ENCODE measurements around the gene XAGE1A.
"Not testable (repeated sequence)": the region's sequence is repeated elsewhere in the genome, so short reads cannot be mapped to it uniquely, and the experiment has no call there.

XAGE1A gene, protein sequence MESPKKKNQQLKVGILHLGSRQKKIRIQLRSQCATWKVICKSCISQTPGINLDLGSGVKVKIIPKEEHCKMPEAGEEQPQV

DNA sequence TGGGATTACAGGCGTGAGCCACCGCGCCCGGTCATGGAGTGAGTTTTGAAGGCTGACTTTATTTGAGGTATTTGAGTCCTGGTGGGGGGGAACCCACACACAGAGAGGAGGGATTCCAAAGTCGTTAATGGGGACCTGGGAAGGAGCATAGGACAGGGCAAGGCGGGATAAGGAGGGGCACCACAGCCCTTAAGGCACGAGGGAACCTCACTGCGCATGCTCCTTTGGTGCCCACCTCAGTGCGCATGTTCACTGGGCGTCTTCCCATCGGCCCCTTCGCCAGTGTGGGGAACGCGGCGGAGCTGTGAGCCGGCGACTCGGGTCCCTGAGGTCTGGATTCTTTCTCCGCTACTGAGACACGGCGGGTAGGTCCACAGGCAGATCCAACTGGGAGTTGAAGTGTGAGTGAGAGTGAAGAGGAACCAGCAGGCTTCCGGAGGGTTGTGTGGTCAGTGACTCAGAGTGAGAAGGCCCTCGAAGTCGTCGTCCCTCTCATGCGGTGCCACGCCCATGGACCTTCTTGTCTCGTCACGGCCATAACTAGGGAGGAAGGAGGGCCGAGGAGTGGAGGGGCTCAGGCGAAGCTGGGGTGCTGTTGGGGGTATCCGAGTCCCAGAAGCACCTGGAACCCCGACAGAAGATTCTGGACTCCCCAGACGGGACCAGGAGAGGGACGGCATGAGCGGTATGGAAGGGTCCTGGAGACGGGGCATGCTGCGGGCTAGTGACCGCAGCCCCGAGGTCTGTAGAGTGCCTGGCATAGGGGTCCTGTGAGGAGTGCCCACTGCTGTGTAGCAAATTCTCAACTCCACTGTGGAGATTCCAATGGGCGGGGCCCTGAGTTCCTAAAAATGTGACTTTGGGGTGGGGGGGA, at the start of gene XAGE1A:
Gene XAGE1A (plus strand): TSS at position 264 of the 874 bp plus-strand sequence. CDS start 1,554 bp downstream, outside the sequence.
- not testable (repeated sequence) for DNase-seq

DNA sequence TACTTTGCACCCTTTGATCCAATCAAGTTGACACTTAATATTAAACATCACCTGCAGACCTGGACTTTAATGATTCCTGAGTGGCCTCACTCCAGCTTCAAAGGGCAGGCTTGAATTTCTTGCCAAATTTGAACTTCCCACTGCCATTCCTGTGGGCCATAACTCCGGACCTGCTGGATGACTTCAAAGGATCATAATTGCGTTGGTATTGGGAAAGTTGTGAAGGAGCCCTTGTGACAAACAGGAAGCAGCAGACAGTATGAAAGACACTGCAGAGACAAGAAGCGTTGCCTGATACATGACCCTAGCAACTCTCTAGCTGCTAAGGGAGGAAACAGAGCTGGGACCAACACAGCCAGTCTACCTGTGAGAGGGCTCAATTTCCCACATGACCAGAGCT, 43.6 kb upstream of the XAGE1A start:
- DNase-seq: not testable (repeated sequence)

DNA sequence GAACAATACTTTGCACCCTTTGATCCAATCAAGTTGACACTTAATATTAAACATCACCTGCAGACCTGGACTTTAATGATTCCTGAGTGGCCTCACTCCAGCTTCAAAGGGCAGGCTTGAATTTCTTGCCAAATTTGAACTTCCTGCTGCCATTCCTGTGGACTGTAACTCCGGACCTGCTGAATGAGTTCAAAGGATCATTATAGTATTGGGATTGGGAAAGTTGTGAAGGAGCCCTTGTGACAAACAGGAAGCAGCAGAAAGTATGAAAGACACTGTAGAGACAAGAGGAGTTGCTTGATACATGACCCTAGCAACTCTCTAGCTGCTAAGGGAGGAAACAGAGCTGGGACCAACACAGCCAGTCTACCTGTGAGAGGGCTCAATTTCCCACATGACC, 24.3 kb upstream of the XAGE1A start:
- DNase-seq: not testable (repeated sequence)

DNA sequence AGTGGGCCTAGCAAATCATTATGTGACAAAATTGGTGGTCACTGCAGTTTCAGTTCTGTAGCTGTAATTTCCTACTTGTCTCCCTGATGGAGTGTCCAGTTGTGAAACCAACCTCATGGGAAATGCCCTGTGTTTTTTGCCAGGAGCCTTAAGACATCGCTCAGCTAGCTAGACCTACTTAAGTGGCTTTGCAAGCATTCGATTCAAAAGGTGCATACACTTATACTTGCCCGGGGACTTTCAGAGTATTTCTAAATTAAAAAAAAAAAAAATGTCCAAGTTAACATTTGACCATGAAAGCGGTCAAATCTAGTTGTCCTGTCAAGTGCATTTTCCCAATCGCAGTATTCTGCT, 788 bp downstream of the XAGE1A start:
- DNase-seq: not testable (repeated sequence)

DNA sequence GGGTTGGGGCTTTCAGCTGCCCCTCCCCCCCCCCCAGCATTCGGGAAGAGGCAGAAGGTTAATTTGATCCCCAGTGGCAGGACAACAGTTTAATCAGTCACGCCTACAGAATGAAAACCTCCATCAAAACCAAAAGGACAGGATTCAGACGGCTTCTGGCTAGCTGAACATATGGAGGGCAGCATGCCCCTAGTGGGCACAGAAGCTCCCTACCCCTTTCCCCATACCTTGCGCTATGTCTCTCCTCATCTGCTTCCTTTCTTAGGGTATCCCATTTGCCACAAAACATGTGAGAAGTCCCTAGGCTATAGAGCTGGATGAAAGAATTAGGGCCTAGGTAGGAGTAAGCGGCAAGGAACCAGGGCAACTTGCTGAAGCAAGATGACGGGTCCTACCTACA, 5.8 kb downstream of the XAGE1A start:
- DNase-seq: not testable (repeated sequence)

DNA sequence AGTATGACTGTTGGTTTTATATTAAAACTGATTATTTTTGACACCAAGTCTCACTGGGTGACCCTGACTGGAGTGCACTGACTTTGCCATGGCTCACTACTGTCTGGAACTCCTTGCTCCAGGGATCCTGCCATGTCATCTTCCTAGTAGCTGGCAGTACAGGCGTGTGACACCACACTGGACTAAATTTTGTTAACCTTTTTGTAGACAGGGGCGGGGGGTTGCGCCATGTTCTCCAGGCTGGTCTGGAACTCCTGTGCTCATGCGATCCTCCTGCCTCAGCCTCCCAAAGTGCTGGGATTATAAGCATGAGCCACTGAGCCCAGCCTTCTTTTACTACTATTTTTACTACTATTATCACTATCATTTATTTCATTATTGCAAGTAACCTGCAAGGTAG, 8.9 kb downstream of the XAGE1A start:
- no peak for DNase-seq

DNA sequence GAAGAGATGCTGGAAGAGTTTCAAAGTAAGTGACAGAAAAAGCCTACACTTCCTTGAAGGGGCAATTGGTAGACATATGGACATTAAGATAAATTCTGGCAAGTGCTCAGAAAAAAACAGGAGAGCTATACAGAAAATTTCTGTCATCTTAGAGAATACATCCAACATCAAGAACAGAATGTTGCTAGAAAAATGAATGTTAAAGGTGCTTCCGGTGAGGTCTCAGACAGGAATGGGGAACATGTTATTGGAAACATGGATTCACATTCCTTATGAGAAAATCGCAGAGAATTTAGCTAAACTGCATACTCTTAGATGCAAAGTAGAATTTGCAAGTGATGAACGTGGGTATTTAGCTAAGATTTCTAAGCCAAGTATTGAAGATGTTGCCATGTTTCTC, 11.7 kb downstream of the XAGE1A start:
- DNase-seq: no peak

DNA sequence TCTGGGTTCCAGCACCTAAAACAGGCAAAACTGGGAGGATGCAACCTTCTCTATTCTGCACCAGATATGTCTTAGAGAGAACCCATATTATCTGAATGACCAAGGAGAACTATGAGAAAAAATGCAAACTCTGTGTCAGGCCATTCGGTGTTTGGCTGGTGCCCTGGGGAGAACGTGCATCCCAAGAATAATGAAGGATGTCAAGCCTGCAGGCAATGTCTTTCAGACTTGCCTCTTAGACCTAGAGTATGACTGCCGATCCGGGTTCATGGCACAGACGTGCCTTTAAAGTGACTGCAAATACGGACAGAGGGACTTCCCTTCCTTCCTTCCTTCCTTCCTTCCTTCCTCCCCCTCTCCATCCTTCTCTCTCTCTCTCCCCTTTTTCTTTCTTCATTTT, 14.3 kb downstream of the XAGE1A start:
- no peak for DNase-seq

DNA sequence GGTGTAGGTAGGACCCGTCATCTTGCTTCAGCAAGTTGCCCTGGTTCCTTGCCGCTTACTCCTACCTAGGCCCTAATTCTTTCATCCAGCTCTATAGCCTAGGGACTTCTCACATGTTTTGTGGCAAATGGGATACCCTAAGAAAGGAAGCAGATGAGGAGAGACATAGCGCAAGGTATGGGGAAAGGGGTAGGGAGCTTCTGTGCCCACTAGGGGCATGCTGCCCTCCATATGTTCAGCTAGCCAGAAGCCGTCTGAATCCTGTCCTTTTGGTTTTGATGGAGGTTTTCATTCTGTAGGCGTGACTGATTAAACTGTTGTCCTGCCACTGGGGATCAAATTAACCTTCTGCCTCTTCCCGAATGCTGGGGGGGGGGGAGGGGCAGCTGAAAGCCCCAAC, 15.5 kb downstream of the XAGE1A start:
- not testable (repeated sequence) for DNase-seq

DNA sequence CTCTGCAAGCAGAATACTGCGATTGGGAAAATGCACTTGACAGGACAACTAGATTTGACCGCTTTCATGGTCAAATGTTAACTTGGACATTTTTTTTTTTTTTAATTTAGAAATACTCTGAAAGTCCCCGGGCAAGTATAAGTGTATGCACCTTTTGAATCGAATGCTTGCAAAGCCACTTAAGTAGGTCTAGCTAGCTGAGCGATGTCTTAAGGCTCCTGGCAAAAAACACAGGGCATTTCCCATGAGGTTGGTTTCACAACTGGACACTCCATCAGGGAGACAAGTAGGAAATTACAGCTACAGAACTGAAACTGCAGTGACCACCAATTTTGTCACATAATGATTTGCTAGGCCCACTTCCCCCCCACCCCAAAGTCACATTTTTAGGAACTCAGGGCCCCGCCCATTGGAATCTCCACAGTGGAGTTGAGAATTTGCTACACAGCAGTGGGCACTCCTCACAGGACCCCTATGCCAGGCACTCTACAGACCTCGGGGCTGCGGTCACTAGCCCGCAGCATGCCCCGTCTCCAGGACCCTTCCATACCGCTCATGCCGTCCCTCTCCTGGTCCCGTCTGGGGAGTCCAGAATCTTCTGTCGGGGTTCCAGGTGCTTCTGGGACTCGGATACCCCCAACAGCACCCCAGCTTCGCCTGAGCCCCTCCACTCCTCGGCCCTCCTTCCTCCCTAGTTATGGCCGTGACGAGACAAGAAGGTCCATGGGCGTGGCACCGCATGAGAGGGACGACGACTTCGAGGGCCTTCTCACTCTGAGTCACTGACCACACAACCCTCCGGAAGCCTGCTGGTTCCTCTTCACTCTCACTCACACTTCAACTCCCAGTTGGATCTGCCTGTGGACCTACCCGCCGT, 20.7 kb downstream of the XAGE1A start:
- not testable (repeated sequence) for DNase-seq

DNA sequence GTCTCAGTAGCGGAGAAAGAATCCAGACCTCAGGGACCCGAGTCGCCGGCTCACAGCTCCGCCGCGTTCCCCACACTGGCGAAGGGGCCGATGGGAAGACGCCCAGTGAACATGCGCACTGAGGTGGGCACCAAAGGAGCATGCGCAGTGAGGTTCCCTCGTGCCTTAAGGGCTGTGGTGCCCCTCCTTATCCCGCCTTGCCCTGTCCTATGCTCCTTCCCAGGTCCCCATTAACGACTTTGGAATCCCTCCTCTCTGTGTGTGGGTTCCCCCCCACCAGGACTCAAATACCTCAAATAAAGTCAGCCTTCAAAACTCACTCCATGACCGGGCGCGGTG, 21.3 kb downstream of the XAGE1A start, which contains the start of gene XAGE1B:
Gene XAGE1B (minus strand): TSS at position 77 of the 339 bp plus-strand sequence. CDS start 1,536 bp downstream, outside the sequence.
- DNase-seq: not testable (repeated sequence)

DNA sequence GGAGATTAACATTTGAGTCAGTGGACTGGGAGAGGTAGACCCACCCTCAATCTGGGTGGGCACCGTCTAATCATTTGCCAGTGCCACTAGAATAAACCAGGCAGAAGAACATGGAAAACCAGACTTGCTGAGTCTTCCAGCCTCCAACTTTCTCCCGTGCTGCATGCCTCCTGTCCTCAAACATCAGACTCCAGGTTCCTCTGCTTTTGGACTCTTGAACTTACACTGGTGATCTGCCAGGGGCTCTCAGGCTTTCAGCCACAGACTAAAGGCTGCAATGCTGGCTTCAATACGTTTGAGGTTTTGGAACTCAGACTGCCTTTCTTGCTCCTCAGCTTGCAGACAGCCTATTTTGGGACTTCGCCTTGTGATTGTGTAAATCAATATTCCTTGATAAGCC, 45.4 kb downstream of the XAGE1A start:
- not testable (repeated sequence) for DNase-seq

DNA sequence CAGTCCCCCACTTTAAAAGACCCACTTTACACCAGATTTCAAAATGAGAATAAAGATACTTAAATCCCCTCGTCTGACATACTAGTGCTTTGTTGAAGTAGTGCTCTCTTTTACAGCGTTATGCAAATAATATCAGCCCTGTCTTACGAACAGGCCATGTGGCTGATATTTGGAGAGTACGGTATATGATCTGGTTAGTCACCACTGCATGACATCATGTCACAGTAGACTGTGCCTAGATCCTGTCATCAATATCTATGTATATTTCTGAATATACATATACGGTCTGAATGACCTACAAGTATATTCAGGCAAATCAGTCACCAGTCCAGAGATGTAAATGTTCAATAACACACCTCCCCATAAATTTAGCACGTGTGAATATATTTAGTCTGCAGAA, 46.7 kb downstream of the XAGE1A start:
- no peak for DNase-seq

DNA sequence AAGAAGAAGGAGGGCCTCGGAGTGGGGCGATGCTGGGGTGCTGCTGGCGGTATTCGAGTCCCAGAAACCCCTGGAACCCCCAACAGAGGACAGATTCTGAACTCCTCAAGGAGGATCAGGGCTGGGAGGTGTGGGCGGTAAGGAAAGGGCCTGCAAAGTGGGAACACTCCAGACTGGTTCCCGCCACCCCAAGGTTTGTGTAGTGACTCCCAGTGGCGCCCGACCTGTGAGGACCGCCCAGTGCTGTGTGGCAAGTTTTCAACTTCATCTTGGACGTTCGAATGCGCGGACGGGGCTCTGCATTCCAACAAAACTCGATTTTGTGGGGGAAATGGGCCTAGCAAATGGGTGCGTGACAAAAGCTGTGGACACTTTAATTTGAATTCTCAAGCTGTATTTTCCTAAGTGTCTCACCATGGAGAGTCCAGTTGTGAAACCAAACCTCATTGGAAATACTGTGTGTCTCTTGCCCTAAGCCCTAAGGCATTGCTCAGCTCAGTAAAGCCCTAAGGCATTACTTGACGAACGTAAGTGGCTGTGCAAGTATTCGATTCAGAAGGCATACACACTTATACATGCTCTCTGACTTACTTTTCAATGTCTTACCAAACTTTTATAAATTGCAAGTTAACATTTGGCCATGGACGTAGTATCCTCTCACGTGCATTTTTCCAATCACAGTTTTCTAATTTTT, 48.7 kb downstream of the XAGE1A start:
- DNase-seq: no peak

DNA sequence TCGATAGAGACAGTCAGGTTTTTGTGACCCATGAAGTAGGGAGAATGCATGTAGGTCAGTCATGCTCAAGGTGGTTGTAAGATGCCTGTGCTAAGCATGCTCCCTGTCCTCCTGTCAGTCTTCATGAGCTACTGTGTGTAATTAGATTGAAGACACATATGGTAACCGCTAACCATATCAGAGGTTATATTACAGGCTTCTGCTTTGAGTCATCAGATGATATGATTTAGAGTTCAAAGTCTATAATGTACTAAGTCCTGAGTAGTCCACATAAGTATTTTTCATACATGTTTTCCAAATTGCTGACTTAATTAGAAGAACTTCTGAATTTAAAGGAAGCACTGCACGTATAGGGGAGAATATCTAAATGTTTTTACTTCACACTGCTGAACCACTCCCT, 53.2 kb downstream of the XAGE1A start:
- not testable (repeated sequence) for DNase-seq
